AG04450 (cell line): ENCODE data around the gene CISD1. TPM values are rescaled to one million over a fixed set of nuclear protein-coding genes. Genes with fewer than 3 reads are reported as not detected.

Experiments
- CTCF ChIA-PET: fragments of 300-600, 350-600 bp; formaldehyde crosslinking; extraction: SDS; loops from one replicate; lab custom pipeline; 2022; ENCODE audit warnings: antibody characterized with exemption, inconsistent platforms; lab: Charles Lee
- POLR2A ChIA-PET: fragments of 350-600 bp; formaldehyde crosslinking; extraction: SDS; loops from one replicate; lab custom pipeline; 2021; ENCODE audit warnings: antibody characterized with exemption, inconsistent platforms; lab: Yijun Ruan, JAX
- DNase-seq: peaks from one replicate; pipeline ENCODE4 v3.0.0-alpha.2; 2011; ENCODE audit warnings: low read depth, low spot score
- H3K27ac ChIP-seq: one replicate; pipeline ENCODE4 v1.5.1; 2012; ENCODE audit warnings: low read depth, low read length, control low read depth
- H3K27me3 ChIP-seq: one replicate; pipeline ENCODE4 v1.6.0; 2012; ENCODE audit warnings: low read length; ENCODE audit not compliant: control insufficient read depth, insufficient read depth
- H3K4me3 ChIP-seq: 2 replicates; pipeline ENCODE4 v1.5.1; 2011; ENCODE audit warnings: mild to moderate bottlenecking, low read depth, low read length, control low read depth
- H3K9me3 ChIP-seq: 2 replicates; pipeline ENCODE4 v1.5.1; 2012; ENCODE audit warnings: low read length; ENCODE audit not compliant: control insufficient read depth, insufficient read depth
- polyA plus RNA-seq: library from polyadenylated mRNA; depleted of rRNA; stranded (reverse); fragments of >200 nt; gene quantifications from 2 replicates; pipeline ENCODE4 v1.2.3, GENCODE V29; 2011
- TF ChIP-seq, protein P1 (sequence below): IDR thresholded peaks from 2 replicates; pipeline ENCODE4 v1.5.1; 2011; ENCODE audit warnings: low read depth, low read length, control low read depth, inconsistent platforms

The CISD1 gene
- polyA plus RNA-seq, 1 experiment = 80.0 TPM

- Histone ChIP-seq H3K27ac (no peak overlapping the region), H3K27me3 (peaks cover 2% of the 10 kb centered on the region), H3K4me3 (no peak overlapping the region), H3K9me3 (no peaks in the 10 kb centered on the region)
- DNase-seq = no peak
- ChIA-PET CTCF (interaction anchor here (1.3 to 2.7 kb wide), 2 partner anchors 14 to 128 kb away, joined by 6 to 11 read pairs; no protein-coding TSS in a partner anchor), POLR2A (no interaction called here)
- TF ChIP-seq, protein P1, sequence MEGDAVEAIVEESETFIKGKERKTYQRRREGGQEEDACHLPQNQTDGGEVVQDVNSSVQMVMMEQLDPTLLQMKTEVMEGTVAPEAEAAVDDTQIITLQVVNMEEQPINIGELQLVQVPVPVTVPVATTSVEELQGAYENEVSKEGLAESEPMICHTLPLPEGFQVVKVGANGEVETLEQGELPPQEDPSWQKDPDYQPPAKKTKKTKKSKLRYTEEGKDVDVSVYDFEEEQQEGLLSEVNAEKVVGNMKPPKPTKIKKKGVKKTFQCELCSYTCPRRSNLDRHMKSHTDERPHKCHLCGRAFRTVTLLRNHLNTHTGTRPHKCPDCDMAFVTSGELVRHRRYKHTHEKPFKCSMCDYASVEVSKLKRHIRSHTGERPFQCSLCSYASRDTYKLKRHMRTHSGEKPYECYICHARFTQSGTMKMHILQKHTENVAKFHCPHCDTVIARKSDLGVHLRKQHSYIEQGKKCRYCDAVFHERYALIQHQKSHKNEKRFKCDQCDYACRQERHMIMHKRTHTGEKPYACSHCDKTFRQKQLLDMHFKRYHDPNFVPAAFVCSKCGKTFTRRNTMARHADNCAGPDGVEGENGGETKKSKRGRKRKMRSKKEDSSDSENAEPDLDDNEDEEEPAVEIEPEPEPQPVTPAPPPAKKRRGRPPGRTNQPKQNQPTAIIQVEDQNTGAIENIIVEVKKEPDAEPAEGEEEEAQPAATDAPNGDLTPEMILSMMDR = no peak
Measured at GRCh38 chr10:58305821-58306220, 36.9 kb downstream of the CISD1 start.

- TF ChIP-seq, protein P1 = no peak
Measured at GRCh38 chr10:58307676-58308075, 38.7 kb downstream of the CISD1 start.

GRCh38 chr10:58311026-58311425 is 42.1 kb downstream of the CISD1 start:
- no peak overlapping the region for H3K27ac ChIP-seq
- no peak for DNase-seq
- ChIA-PET POLR2A (no interaction called here), CTCF (interaction anchor here (5.8 kb wide), 1 partner anchor 12 kb away, joined by 46 read pairs; no protein-coding TSS in a partner anchor)
- TF ChIP-seq, protein P1 = no peak
- H3K27me3 ChIP-seq = peaks cover 2% of the 10 kb centered on the region
- H3K4me3 ChIP-seq = no peak overlapping the region
- no peaks in the 10 kb centered on the region for H3K9me3 ChIP-seq

More at GRCh38 chr10:58307676-58308075, 38.7 kb downstream of the CISD1 start:
- Histone ChIP-seq H3K4me3 (no peak overlapping the region), H3K27ac (no peak overlapping the region), H3K27me3 (peaks cover 2% of the 10 kb centered on the region), H3K9me3 (no peaks in the 10 kb centered on the region)
- ChIA-PET CTCF (interaction anchor here (0.6 to 5.8 kb wide), 3 partner anchors 8 to 130 kb away, joined by 3 to 46 read pairs (median 11); partner anchors contain the start of gene TFAM), POLR2A (no interaction called here)
- DNase-seq = no peak

- ChIA-PET POLR2A (no interaction called here), CTCF (interaction anchor here (1.0 to 1.5 kb wide), 2 partner anchors 18 to 140 kb away, joined by 3 to 5 read pairs; no protein-coding TSS in a partner anchor)
- no peaks in the 10 kb centered on the region for H3K9me3 ChIP-seq
- no peak for DNase-seq
- H3K27ac ChIP-seq = no peak overlapping the region
- TF ChIP-seq, protein P1 = no peak
- H3K4me3 ChIP-seq = no peak overlapping the region
- H3K27me3 ChIP-seq = no peaks in the 10 kb centered on the region
Measured at GRCh38 chr10:58316874-58317273, 47.9 kb downstream of the CISD1 start.

DNA sequence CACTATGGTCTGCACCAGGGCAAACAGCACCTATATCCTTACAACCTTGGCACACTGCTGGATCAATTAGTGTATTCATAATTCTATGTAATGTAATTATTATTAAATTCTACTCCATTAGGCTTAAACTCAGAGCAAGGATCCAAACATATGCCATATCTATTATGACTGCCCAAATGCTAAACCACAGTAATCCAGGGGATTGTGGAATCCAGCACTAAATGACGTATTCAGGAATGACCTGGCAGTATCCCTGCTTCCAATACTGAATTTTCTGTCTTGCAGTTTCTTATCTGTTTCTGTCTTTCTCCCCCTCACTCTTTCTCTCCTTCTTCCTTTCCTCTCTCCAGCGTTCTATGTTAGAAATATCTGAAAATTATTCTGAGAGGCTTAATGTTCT is 49.4 kb downstream of the CISD1 start:
- H3K4me3 ChIP-seq = no peak overlapping the region
- H3K9me3 ChIP-seq = no peaks in the 10 kb centered on the region
- H3K27ac ChIP-seq = no peak overlapping the region
- ChIA-PET CTCF (interaction anchor here (1.5 kb wide), 1 partner anchor 19 kb away, joined by 5 read pairs; no protein-coding TSS in a partner anchor), POLR2A (no interaction called here)
- TF ChIP-seq, protein P1 = no peak
- no peaks in the 10 kb centered on the region for H3K27me3 ChIP-seq
- DNase-seq = no peak
